Chondrocyte (in vitro differentiated cells): Measurements from ENCODE around the gene ICOSLG. TPM values are rescaled to one million over a fixed set of nuclear protein-coding genes. Genes with fewer than 3 reads are reported as not detected.
A peak's percentile ranks its signal among the peaks of the same experiment; 100 is the strongest.

ENCODE experiments used
- DNase-seq: peaks from one replicate; pipeline ENCODE4 v3.0.0; 2021; ENCODE audit warnings: mixed read lengths, low spot score
- H3K27ac Mint-ChIP-seq: one replicate; pipeline ENCODE4 v1.8.0; 2021; ENCODE audit warnings: mild to moderate bottlenecking, moderate library complexity, mixed read lengths; ENCODE audit not compliant: unreplicated experiment
- H3K27me3 Mint-ChIP-seq: 2 replicates; pipeline ENCODE4 v1.8.0; 2021; ENCODE audit warnings: low read depth, mixed read lengths
- H3K36me3 Mint-ChIP-seq: 2 replicates; pipeline ENCODE4 v1.8.0; 2021; ENCODE audit warnings: low read depth, mixed read lengths
- H3K4me1 Mint-ChIP-seq: 2 replicates; pipeline ENCODE4 v1.8.0; 2021; ENCODE audit warnings: low read depth, mild to moderate bottlenecking, mixed read lengths
- H3K4me3 Mint-ChIP-seq: one replicate; pipeline ENCODE4 v1.8.0; 2021; ENCODE audit warnings: mild to moderate bottlenecking, moderate library complexity, mixed read lengths; ENCODE audit not compliant: unreplicated experiment
- H3K9me3 Mint-ChIP-seq: 2 replicates; pipeline ENCODE4 v1.8.0; 2021; ENCODE audit warnings: low read depth, mixed read lengths
- CTCF ChIP-seq: fragments of 200-600 bp; sonication (generic); IDR thresholded peaks from 2 replicates; pipeline ENCODE4 v1.5.0; 2021; ENCODE audit warnings: antibody characterized with exemption, mild to moderate bottlenecking, moderate library complexity
- total RNA-seq: library from RNA; stranded (reverse); gene quantifications from 3 replicates; pipeline ENCODE4 v1.2.1, GENCODE V29; 2021

The ICOSLG gene
- total RNA-seq, 1 donor from 2014 or later = 5.1 TPM

- H3K27ac Mint-ChIP-seq = no peak overlapping the region
- no peak for DNase-seq
- no peak for TF ChIP-seq CTCF
- no peak overlapping the region for H3K4me3 Mint-ChIP-seq
- peaks cover 6% of the 10 kb centered on the region for H3K4me1 Mint-ChIP-seq
- no peaks in the 10 kb centered on the region for H3K36me3 Mint-ChIP-seq
- H3K9me3 Mint-ChIP-seq = peaks cover 6% of the 10 kb centered on the region
- peaks cover 21% of the 10 kb centered on the region for H3K27me3 Mint-ChIP-seq
Measured at GRCh38 chr21:44279354-44280260, 38.9 kb upstream of the ICOSLG start.

GRCh38 chr21:44275041-44275440, 34.3 kb upstream of the ICOSLG start:
- Mint-ChIP-seq H3K36me3 (no peaks in the 10 kb centered on the region), H3K4me1 (peaks cover 6% of the 10 kb centered on the region), H3K4me3 (no peak overlapping the region), H3K9me3 (peaks cover 6% of the 10 kb centered on the region), H3K27ac (no peak overlapping the region), H3K27me3 (peaks cover 23% of the 10 kb centered on the region)
- no peak for DNase-seq
- TF ChIP-seq CTCF = no peak

GRCh38 chr21:44273046-44273445, 32.3 kb upstream of the ICOSLG start:
- Mint-ChIP-seq H3K27ac (no peak overlapping the region), H3K4me1 (no peaks in the 10 kb centered on the region), H3K9me3 (peaks cover 6% of the 10 kb centered on the region), H3K36me3 (no peaks in the 10 kb centered on the region), H3K27me3 (peaks cover 19% of the 10 kb centered on the region), H3K4me3 (no peak overlapping the region)
- TF ChIP-seq CTCF = no peak
- no peak for DNase-seq

GRCh38 chr21:44272284-44272858, 31.6 kb upstream of the ICOSLG start:
- Mint-ChIP-seq H3K36me3 (no peaks in the 10 kb centered on the region), H3K27me3 (peaks cover 19% of the 10 kb centered on the region), H3K9me3 (peaks cover 6% of the 10 kb centered on the region), H3K4me1 (no peaks in the 10 kb centered on the region), H3K4me3 (no peak overlapping the region), H3K27ac (no peak overlapping the region)
- no peak for DNase-seq
- no peak for TF ChIP-seq CTCF

GRCh38 chr21:44271558-44272283, 31.0 kb upstream of the ICOSLG start:
- no peak overlapping the region for H3K27ac Mint-ChIP-seq
- DNase-seq = peak; percentile 68
- peaks cover 6% of the 10 kb centered on the region for H3K9me3 Mint-ChIP-seq
- H3K36me3 Mint-ChIP-seq = no peaks in the 10 kb centered on the region
- H3K4me1 Mint-ChIP-seq = no peaks in the 10 kb centered on the region
- peaks cover 17% of the 10 kb centered on the region for H3K27me3 Mint-ChIP-seq
- no peak for TF ChIP-seq CTCF
- H3K4me3 Mint-ChIP-seq = no peak overlapping the region
